Hepatic stellate cell (primary cell): ENCODE data around the gene IQCN.

Experiments used
- DNase-seq: peaks from one replicate; pipeline ENCODE4 v3.0.0; 2011; ENCODE audit warnings: low spot score

Gene IQCN

DNA sequence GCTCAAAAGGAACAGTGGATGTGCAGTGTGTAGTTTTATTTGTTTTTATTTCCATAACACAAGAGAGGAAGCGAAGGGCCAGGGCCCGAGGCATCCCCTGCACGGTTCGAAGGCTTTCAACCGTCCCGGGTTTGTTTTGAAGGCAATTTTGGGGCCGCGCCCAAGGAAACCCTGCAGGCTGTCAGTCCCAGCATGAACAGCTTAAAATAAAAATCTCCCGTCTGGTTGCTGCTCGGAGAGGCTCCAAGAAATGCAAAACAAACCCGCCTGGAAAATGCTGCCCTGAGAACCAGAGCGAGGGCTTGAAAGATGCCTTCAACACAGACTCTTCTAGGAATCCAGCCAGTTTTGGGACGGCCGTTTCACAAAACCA is 32.6 kb upstream of the IQCN start:
- no peak for DNase-seq

GRCh38 chr19:18306209-18306887 is 32.1 kb upstream of the IQCN start:
- no peak for DNase-seq

DNA sequence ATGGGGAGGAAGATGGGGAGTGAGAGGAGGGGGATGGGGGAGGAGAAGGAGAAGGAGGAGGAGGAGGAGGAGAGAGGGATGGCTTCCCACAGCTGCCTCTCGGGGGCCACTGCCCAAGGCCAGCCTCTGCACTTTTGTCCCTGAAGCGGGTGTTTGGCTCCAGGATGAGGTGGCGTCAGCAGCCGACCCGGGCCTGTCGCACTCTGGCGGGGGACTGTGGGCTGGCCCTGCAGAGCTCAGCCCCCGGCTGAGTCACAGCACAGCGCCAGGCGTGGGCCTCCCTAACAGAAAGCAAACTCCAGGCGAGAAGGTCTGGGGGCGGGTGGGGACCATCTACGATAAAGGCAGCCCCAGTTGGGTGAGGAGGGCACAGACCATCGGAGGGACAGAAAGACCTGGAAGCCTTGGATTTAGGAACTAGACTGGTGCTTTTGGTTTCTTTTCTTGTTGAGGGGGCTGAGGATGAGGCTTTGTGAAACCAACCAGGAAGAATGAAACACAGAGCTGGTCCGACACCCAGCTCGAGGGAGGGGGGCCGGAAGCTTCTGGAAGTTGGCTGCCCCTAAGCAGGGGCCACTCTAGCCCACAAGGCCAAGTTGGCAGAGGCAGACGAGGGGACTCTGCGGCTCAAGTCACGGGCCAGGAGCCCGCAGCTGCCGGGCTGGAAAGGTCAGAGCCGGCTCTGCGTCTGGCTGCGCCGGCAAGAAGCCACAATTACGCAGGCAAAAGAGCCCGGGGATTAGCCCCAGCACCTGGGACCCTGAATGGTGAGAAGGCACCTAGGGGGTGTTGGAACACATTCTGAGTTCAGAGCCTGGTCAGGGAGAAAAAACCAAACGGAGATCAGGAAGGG is 30.4 kb upstream of the IQCN start:
- peak; percentile 97 for DNase-seq

GRCh38 chr19:18304208-18304457 is 29.9 kb upstream of the IQCN start:
- no peak for DNase-seq

GRCh38 chr19:18301718-18302111 is 27.5 kb upstream of the IQCN start:
- DNase-seq = no peak

DNA sequence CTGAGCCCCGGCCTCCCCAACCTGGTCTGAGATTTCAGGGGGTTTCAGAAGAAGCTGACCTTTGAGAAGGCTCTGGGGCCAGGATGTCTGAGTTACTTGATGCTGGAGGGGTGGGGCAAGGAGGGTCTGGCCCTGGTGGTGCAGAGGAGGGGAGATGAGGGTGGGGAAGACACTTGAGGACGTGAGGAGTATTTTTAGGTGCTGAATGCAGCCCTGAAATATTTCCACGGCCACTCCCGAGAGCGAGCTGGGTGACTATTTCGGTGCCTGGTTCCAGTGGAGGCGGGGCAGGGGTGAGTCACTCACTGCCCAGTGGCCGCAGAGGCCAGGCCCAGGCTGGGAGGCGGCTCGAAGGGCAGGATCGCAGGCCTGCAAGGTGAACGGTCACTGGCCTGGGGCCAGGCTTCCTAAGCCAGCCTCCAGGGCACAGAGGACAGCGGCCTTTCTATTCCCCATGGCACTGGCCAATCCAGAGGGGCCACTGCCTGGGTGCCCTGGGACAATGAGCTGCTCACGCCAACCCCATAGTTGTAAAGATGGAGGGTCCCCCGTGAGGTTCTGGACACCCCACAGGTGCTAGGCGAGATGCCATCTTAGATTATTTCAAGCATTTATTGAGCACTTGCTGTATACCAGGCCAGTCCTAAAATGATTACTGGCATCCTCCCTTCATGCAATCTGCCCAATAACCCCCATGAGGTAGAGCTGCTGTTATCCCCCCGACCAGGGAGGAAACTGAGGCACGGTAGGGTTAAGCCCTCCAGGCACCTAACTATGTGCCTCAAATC is 26.9 kb upstream of the IQCN start:
- peak; percentile 86 for DNase-seq

DNA sequence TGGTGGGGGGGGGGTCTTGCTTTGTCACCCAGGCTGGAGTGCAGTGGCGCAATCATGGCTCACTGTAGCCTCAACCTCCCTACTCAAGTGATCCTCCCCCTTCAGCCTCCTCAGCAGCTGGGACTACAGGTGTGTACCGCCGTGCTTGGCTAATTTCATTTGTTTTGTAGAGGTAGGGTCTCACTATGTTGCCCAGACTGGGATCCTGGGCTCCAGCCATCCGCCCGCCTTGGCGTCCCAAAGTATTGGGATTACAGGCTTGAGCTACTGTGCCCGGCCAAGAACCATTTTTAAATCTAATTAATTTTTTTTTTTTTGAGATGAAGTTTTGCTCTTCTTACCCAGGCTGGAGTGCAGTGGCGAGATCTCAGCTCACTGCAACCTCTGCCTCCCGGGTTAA is 25.4 kb upstream of the IQCN start:
- no peak for DNase-seq

DNA sequence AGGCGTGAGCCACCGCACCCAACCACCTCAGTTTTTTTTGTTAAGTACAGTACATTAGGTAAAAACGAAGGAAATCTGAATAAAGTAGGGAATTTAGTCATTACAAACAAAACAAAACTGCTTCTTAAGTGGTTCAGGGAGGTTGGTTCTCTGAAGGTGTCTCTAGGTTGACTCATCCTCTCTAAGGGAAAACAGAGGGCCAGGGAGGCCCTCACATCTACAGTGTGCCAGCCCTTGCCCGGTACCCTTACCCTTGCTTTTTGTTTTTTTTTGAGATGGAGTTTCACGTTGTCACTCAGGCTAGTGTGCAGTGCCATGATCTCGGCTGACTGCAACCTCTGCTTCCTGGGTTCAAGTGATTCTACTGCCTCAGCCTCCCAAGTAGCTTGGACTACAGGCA is 24.3 kb upstream of the IQCN start:
- DNase-seq = no peak

DNA sequence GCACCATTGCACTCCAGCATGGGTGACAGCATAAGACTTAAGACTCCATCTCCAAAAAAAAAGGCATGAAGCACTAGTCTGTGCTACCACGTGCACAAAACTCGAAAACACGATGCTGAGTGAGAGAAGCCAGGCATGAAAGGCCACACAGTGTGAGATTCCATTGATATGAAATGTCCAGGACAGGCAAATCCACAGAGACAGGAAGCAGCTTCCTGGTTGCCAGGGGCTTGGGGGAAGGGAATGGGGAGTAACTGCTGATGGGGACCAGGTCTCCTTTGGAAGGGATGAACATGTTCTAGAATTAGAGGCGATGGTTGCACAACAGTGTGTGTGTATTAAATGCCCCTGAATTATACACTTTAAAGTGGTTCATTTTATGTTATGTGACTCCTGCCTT is 23.1 kb upstream of the IQCN start:
- DNase-seq = no peak

DNA sequence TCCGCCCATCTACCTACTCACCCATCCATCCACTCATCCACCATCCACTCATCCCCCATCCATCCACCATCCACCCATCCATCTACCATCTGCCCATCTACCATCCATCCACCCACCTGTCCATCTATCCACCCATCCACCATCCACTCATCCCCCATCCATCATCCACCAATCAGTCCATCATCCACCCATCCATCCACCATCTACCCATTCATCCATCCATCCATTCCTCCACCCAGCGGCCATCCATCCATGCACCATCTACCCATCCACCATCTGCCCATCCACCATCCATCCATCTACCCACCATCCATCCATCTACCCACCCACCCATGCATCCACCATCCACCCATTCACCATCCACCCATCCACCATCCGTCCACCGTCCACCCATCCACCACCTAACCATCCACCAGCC is 20.8 kb upstream of the IQCN start:
- DNase-seq = no peak

DNA sequence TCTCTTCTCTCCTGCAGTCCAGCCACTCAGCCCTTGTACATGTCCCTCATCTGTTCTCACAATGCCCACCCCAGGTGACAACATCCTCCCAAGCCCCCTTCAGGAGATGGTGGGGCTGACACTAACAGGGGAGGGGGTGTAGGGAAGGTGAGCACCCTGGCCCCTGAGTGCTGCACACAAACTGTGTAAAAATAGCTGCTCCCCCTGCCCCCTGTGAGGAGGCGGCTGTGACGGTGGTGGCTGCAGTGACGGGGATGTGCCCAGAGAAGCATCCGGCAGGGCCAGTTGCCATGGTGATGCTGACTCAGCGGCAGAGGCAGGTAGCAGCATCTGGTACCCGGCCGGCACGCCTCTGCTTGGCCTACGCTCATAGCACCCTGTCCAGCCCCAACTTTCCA is 20.2 kb upstream of the IQCN start:
- DNase-seq = no peak

GRCh38 chr19:18293642-18294466 is 19.6 kb upstream of the IQCN start:
- no peak for DNase-seq

DNA sequence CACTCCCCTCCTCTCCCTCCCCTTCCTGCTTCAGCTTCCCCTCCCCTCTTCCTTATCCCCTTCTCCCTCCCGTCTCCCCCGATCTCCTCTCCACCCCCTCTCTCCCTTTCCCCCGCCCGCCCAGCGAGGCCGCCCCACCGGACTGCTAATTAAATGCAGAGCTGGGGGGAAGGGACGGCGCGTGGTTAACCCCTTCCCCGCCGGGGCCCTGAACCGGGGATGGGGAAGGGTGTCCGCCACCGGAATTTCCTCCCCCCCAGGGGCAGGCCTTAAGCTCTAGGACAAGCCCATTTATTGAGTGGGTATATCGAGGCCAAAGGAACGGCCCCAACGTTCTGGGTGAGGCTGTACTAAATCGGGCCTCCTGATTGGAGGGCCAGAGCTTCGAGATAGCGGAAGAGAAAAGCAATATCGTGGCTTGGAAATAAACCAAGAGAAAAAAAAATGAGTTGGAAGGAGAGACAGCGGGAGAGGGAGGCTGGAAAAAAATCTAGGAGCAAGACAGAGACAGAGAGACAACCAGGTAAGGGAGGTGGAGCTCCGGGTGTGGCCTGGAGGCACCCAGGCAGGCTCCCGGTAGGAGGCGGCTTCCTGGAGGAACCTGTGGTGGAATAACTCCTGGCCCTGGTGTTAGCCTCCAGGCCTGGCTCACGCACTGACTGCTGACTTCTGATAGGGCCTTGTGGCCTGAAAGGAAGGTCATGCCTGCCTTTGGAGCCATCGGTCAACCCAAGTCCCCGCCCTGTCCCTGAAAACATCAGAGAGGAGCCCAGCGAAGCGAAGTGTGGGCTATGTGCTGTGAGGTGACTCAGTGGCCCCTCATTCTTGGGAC is 18.8 kb upstream of the IQCN start:
- peak; percentile 59 for DNase-seq

- DNase-seq = peak; percentile 35
Measured at GRCh38 chr19:18292462-18292809, 18.2 kb upstream of the IQCN start.

GRCh38 chr19:18291590-18292461 is 17.6 kb upstream of the IQCN start:
- DNase-seq = peak; percentile 82

DNA sequence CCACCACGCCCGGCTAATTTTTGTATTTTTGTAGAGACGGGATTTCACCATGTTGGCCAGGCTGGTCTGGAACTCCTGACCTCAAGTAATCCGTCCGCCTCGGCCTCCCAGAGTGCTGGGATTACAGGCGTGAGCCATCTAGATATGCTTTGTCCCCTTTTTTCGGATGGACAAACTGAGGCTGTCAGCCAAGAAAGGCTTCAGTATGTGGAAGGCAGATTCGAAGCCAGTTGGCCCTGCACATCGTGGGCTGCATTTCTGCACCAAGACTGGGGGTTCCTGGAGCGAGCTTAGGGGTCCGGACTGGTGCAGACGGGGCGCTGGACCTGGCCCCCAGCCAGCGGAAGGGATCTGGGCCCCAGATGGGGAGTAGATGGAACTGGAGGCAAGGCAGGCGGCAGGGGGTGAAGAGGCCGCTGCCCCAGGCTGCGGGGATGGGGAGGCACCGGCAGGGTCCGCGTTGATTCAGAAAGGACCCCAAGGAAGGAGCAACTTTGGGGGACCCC is 16.8 kb upstream of the IQCN start:
- DNase-seq = no peak

- no peak for DNase-seq
Measured at GRCh38 chr19:18290302-18291018, 16.2 kb upstream of the IQCN start.

DNA sequence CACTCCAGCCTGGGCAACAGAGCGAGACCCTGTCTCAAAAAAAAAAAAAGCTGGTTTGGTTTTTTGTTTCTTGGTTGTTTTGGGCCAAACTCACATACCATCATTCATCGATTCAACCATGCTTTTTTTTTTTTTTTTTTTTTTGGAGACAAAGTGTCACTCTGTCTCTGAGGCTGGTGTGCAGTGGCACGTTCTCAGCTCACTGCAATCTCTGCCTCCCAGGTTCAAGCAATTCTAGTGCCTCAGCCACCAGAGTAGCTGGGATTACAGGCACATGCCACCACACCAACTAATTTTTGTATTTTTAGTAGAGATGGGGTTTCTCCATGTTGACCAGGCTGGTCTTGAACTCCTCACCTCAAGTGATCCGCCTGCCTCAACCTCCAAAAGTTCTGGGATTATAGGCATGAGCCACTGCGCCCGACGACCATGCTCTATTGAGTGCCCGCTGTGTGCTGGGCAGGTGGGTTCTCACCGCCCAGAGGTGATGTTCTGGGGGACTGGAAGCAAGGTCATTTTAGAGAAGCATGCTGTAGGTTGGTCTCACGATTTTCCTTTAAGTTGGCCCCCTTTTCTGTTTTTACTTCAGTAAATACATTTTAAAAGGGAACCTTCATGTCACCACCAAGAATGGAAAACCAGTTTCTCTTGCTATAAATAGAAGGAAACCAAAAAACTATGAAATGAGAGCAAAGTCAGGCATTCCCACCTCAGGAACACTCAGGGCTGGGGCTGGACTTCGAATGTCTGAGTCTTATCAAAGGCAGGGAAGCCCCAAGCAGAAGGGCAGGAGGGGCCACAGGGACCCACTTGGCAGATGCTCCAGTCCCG is 15.4 kb upstream of the IQCN start:
- no peak for DNase-seq
